ENCODE data around the gene VHLL.

- TF ChIP-seq CTCF (IDR thresholded peaks at IDR 0.05; ENCODE audit: low read depth, low read length) (no peak), POLR2A (IDR thresholded peaks at IDR 0.05; ENCODE audit: extremely low read depth, insufficient read length) (no peak), MYC (IDR thresholded peaks at IDR 0.05; ENCODE audit: low read depth, low read length) (no peak), MAX (IDR thresholded peaks at IDR 0.05; ENCODE audit: low read depth, low read length) (no peak)
Measured at GRCh38 chr1:156303241-156303640, 4.1 kb upstream of the VHLL start.
